Activated T-cell treated with anti-CD3 and anti-CD28 coated beads, Interleukin-2, amount 50 U/mL, for 4 hours (primary cell): Measurements from ENCODE around the gene STK17B. TPM values are rescaled to one million over a fixed set of nuclear protein-coding genes. Genes with fewer than 3 reads are reported as not detected.
"Not testable (repeated sequence)": the region's sequence is repeated elsewhere in the genome, so short reads cannot be mapped to it uniquely, and the experiment has no call there.

Source experiments
- ATAC-seq, 2 donors: fragments of 200-7000 bp; cut with Tn5 transposase; one replicate each; pipeline ENCODE4 v1.10.0; 2021
- DNase-seq: peaks from one replicate; pipeline ENCODE4 v3.0.0-alpha.2; 2020
- H3K27me3 Mint-ChIP-seq: one replicate; pipeline ENCODE4 v1.8.0; 2021; ENCODE audit warnings: low read depth, mixed read lengths
- H3K36me3 Mint-ChIP-seq: one replicate; pipeline ENCODE4 v1.8.0; 2022; ENCODE audit warnings: mixed read lengths; ENCODE audit not compliant: insufficient read depth
- H3K4me1 Mint-ChIP-seq: one replicate; pipeline ENCODE4 v1.8.0; 2021; ENCODE audit warnings: low read depth, mixed read lengths
- H3K4me3 Mint-ChIP-seq: one replicate; pipeline ENCODE4 v1.8.0; 2021; ENCODE audit warnings: mild to moderate bottlenecking, moderate library complexity, mixed read lengths
- H3K9me3 Mint-ChIP-seq: one replicate; pipeline ENCODE4 v1.8.0; 2021; ENCODE audit warnings: mixed read lengths
- total RNA-seq, 3 donors: library from RNA; stranded (reverse); gene quantifications; one replicate each; pipeline ENCODE4 v1.2.1, GENCODE V29; 2021

The STK17B gene
- total RNA-seq, 3 donors from 2014 or later: 107 to 166 (median 129) TPM

DNA sequence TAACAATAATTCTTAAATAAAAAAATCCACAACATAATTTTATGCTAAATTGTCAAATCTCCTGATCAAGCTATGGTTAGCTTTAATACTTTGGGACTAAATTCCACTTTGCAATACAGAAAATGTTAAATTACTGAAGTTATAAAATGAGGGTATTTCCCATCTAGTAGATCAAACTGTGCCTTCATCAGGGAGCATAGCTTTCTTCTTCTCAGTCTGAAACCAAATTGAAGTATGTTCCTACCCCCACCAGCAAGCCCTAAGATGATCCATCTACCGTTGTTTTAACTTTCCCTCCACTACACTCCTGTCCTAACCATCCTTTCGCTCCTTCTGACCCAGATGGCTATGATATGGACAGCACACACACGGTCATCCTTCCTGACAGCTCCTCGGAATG is 24.4 kb upstream of the STK17B start:
- H3K27me3 Mint-ChIP-seq: no peaks in the 10 kb centered on the region
- H3K36me3 Mint-ChIP-seq: no peaks in the 10 kb centered on the region
- DNase-seq: no peak
- H3K4me3 Mint-ChIP-seq: no peak overlapping the region
- ATAC-seq: no peak
- H3K9me3 Mint-ChIP-seq: peaks cover 9% of the 10 kb centered on the region
- H3K4me1 Mint-ChIP-seq: peaks cover 53% of the 10 kb centered on the region

DNA sequence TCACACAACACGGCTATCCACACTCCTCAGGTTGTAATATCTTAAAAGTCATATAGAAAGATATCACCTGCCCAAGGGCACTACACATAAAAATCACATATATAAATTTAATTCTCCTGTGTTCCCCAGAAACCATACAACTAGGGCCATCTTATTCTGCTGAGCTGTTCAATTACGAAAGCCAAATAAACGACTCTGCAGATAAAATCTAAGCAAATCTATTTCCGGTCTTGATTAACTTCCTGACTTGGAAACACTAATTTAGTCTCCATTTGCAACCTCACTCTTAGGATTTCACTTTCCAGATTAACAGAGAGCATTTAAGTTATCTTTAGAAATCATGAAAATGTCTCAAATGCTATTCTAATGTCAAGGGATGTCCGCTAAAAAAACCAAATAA is 23.9 kb upstream of the STK17B start:
- Mint-ChIP-seq H3K27me3 (no peaks in the 10 kb centered on the region), H3K9me3 (peaks cover 9% of the 10 kb centered on the region), H3K36me3 (no peaks in the 10 kb centered on the region), H3K4me1 (peaks cover 53% of the 10 kb centered on the region), H3K4me3 (peak overlapping the region; percentile 42)
- DNase-seq: no peak
- no peak for ATAC-seq

GRCh38 chr2:196191541-196191940 is 20.2 kb upstream of the STK17B start:
- H3K4me1 Mint-ChIP-seq: peaks cover 57% of the 10 kb centered on the region
- no peak overlapping the region for H3K4me3 Mint-ChIP-seq

GRCh38 chr2:196187898-196188458 is 16.6 kb upstream of the STK17B start:
- H3K36me3 Mint-ChIP-seq: no peaks in the 10 kb centered on the region
- H3K9me3 Mint-ChIP-seq: no peaks in the 10 kb centered on the region
- DNase-seq (no peak), ATAC-seq (no peak)
- H3K27me3 Mint-ChIP-seq: no peaks in the 10 kb centered on the region
- peaks cover 69% of the 10 kb centered on the region for H3K4me1 Mint-ChIP-seq
- no peak overlapping the region for H3K4me3 Mint-ChIP-seq

More at GRCh38 chr2:196191541-196191940, 20.2 kb upstream of the STK17B start:
- DNase-seq: no peak
- H3K9me3 Mint-ChIP-seq: peaks cover 5% of the 10 kb centered on the region
- no peak for ATAC-seq
- no peaks in the 10 kb centered on the region for H3K27me3 Mint-ChIP-seq
- no peaks in the 10 kb centered on the region for H3K36me3 Mint-ChIP-seq

- H3K9me3 Mint-ChIP-seq, H3K36me3 Mint-ChIP-seq, DNase-seq, H3K27me3 Mint-ChIP-seq, ATAC-seq, H3K4me3 Mint-ChIP-seq: not testable (repeated sequence)
- H3K4me1 Mint-ChIP-seq: peaks cover 74% of the 10 kb centered on the region
Observed at GRCh38 chr2:196187175-196187700, 15.9 kb upstream of the STK17B start.

DNA sequence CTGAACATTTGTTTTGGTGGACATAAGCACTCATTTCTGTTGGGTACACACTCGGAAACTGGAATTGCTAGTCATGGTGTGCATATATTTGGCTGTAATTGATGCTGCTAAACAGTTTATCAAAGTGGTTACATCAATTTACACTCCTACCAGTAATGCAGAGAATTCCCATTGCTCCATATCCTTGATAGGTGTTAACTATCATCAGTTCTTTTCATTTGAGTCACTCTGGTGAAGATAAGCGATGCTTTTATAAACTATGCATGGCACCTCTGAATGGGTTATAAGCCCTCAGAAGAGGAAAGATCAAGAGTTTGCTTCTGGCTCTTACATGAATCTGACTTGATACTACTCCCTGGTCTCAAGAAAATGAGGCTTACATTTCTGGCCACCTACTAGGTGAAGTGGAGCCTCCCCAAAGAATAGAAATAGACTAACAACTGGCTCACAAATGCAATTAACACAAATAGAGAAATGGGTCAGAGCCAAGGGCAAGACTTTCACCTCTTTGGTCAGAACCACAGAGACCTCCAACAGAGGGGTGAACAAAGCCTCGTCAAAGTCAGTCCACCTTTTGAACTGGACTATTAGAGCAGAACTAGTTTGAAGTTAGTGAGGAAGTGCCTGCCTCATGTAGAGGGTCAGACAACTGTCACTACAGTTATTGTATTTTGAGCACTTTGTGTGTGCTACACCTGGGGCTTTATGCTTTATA is 15.0 kb upstream of the STK17B start:
- Mint-ChIP-seq H3K36me3 (no peaks in the 10 kb centered on the region), H3K4me3 (no peak overlapping the region), H3K9me3 (no peaks in the 10 kb centered on the region), H3K27me3 (no peaks in the 10 kb centered on the region), H3K4me1 (peaks cover 75% of the 10 kb centered on the region)
- DNase-seq (no peak), ATAC-seq (no peak)

- Mint-ChIP-seq H3K4me3 (no peak overlapping the region), H3K9me3 (no peaks in the 10 kb centered on the region), H3K36me3 (no peaks in the 10 kb centered on the region), H3K4me1 (peaks cover 78% of the 10 kb centered on the region), H3K27me3 (no peaks in the 10 kb centered on the region)
- DNase-seq (no peak), ATAC-seq (no peak)
Observed at GRCh38 chr2:196184921-196185320, 13.5 kb upstream of the STK17B start.

DNA sequence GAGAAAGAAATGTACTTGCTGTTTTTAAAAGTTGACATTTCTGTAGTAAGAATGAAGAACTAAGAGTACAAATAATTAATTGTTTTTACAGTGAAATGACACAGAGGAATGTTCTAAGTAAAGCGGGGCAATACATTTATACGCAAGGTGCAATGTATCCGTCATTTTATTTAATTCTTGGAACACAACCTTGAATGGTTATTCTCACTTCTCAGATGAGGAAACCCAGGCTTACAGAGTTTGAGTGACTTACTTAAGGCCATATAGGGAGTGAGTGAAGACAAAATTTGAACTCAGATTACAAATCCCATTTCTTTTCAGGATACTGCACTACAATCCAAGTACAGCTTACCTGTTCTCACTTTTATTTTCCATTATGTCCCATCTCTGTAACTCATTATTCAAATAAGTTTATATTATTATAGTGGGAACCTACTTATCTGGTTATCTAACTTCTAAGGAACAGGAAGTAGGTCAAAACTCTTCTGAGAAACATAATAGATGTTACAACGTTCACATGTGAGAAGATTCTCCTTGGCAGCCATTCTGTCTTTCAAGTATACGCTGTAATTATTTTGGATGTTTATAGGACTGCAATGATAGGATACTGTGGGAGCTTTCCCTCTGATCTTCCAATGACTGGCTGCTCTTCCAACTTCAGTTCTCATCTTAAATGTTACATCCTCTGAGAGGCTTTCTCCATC is 12.3 kb upstream of the STK17B start:
- H3K4me1 Mint-ChIP-seq: peaks cover 78% of the 10 kb centered on the region
- ATAC-seq (peak; percentile 36 to 46), DNase-seq (no peak)
- no peaks in the 10 kb centered on the region for H3K36me3 Mint-ChIP-seq
- H3K27me3 Mint-ChIP-seq: no peaks in the 10 kb centered on the region
- peak overlapping the region; percentile 46 for H3K4me3 Mint-ChIP-seq
- no peaks in the 10 kb centered on the region for H3K9me3 Mint-ChIP-seq

- no peak for DNase-seq
Observed at GRCh38 chr2:196183172-196183473, 11.7 kb upstream of the STK17B start.

GRCh38 chr2:196182439-196183171 is 11.2 kb upstream of the STK17B start:
- DNase-seq: no peak
- H3K4me3 Mint-ChIP-seq: peak overlapping the region; percentile 46

More at GRCh38 chr2:196183172-196183473, 11.7 kb upstream of the STK17B start:
- no peaks in the 10 kb centered on the region for H3K9me3 Mint-ChIP-seq
- peak overlapping the region; percentile 46 for H3K4me3 Mint-ChIP-seq
- peaks cover 79% of the 10 kb centered on the region for H3K4me1 Mint-ChIP-seq
- H3K27me3 Mint-ChIP-seq: no peaks in the 10 kb centered on the region
- peak in 1 of 2 donors; percentile 23 for ATAC-seq
- H3K36me3 Mint-ChIP-seq: no peaks in the 10 kb centered on the region

GRCh38 chr2:196181484-196181883 is 10.1 kb upstream of the STK17B start:
- no peak for DNase-seq
- Mint-ChIP-seq H3K4me3 (no peak overlapping the region), H3K4me1 (peaks cover 85% of the 10 kb centered on the region), H3K36me3 (no peaks in the 10 kb centered on the region), H3K27me3 (no peaks in the 10 kb centered on the region), H3K9me3 (no peaks in the 10 kb centered on the region)
- no peak for ATAC-seq

More at GRCh38 chr2:196182439-196183171, 11.2 kb upstream of the STK17B start:
- Mint-ChIP-seq H3K36me3 (no peaks in the 10 kb centered on the region), H3K4me1 (peaks cover 81% of the 10 kb centered on the region), H3K9me3 (no peaks in the 10 kb centered on the region), H3K27me3 (no peaks in the 10 kb centered on the region)
- peak; percentile 70 to 76 for ATAC-seq

DNA sequence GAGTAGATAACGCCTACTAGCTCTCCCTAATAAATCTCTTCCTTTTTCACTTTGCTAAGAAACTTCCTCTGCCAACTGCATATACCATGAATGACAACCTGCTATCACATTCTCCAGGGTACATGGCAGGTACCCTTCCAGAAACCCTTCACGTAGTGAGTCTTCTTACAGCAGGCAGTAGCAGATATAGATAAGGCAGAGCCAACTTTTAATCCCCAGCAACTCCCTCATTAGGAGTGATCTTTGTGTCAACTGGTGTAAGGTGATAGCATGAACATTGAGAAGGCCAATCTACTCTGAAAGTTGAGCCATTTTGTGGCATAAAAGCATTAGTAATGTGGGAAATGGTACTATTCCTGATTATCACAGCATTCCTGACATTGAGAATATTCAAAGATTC is 5.7 kb upstream of the STK17B start:
- DNase-seq: no peak
- peak overlapping the region; percentile 79 for H3K4me3 Mint-ChIP-seq
- H3K9me3 Mint-ChIP-seq: no peaks in the 10 kb centered on the region
- no peak for ATAC-seq
- no peaks in the 10 kb centered on the region for H3K27me3 Mint-ChIP-seq
- no peaks in the 10 kb centered on the region for H3K36me3 Mint-ChIP-seq
- H3K4me1 Mint-ChIP-seq: peaks cover 90% of the 10 kb centered on the region

- H3K4me1 Mint-ChIP-seq: peaks cover 82% of the 10 kb centered on the region
- H3K4me3 Mint-ChIP-seq: peak overlapping the region; percentile 79
- no peaks in the 10 kb centered on the region for H3K27me3 Mint-ChIP-seq
- H3K9me3 Mint-ChIP-seq: no peaks in the 10 kb centered on the region
- H3K36me3 Mint-ChIP-seq: no peaks in the 10 kb centered on the region
- ATAC-seq (peak; percentile 37 to 44), DNase-seq (peak; percentile 82)
Observed at GRCh38 chr2:196176142-196176738, 4.9 kb upstream of the STK17B start.

DNA sequence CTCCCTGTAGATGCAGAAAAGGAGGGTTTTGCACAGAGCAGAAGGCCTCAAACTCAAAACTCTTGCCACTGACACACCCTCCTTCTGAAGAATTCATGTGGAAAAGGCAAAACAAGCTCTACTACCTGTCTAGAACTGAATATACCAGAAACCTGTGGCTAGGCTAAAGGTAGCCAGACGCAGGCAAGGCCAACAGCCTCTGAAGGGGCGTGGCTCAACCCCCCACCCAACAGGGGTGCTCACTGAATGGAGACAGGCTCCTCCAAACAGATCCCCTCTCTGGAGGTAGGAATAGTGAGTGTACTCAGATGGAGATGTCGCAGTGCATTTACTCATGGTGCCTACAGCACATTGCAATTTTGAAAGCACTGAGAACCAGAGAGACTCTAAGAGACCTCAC is 3.0 kb upstream of the STK17B start:
- Mint-ChIP-seq H3K27me3 (no peaks in the 10 kb centered on the region), H3K9me3 (no peaks in the 10 kb centered on the region), H3K4me1 (peaks cover 69% of the 10 kb centered on the region), H3K36me3 (peaks cover 12% of the 10 kb centered on the region), H3K4me3 (peak overlapping the region; percentile 69)
- ATAC-seq (no peak), DNase-seq (no peak)
